HTERT RPE-1 (cell line): ENCODE results near the gene LITAFD.
"Not testable (repeated sequence)": the region's sequence is repeated elsewhere in the genome, so short reads cannot be mapped to it uniquely, and the experiment has no call there.

Experiments used
- in situ Hi-C: fragments of 300-500 bp; cut with MboI; formaldehyde crosslinking; loops from 4 replicates; pipeline ENCODE4 v1.14.3; 2020; ENCODE audit warnings: low sequenced_read_pairs

Gene LITAFD

GRCh38 chr16:8882041-8882617, at the start of gene LITAFD:
Gene LITAFD (plus strand): TSS chr16:8882351. CDS start chr16:8884356, 2,005 bp downstream.
- in situ Hi-C loops, result no loop called here

GRCh38 chr16:8832717-8833105, 49.4 kb upstream of the LITAFD start:
- in situ Hi-C loops, result no loop called here

- in situ Hi-C loops, result not testable (repeated sequence)
Observed at GRCh38 chr16:8836797-8837196, 45.4 kb upstream of the LITAFD start.

- in situ Hi-C loops, result not testable (repeated sequence)
Observed at GRCh38 chr16:8837594-8837993, 44.6 kb upstream of the LITAFD start.

- in situ Hi-C loops, result not testable (repeated sequence)
Observed at GRCh38 chr16:8842016-8842415, 40.1 kb upstream of the LITAFD start.

GRCh38 chr16:8843296-8843695, 38.9 kb upstream of the LITAFD start:
- in situ Hi-C loops, result not testable (repeated sequence)

GRCh38 chr16:8845699-8846298, 36.4 kb upstream of the LITAFD start:
- in situ Hi-C loops, result no loop called here

GRCh38 chr16:8846401-8846932, 35.7 kb upstream of the LITAFD start:
- in situ Hi-C loops, result no loop called here

GRCh38 chr16:8847145-8847544, 35.0 kb upstream of the LITAFD start:
- in situ Hi-C loops, result no loop called here

- in situ Hi-C loops, result no loop called here
Observed at GRCh38 chr16:8847623-8848022, 34.5 kb upstream of the LITAFD start.

- in situ Hi-C loops, result no loop called here
Observed at GRCh38 chr16:8848231-8848938, 33.8 kb upstream of the LITAFD start.

GRCh38 chr16:8848939-8849391, 33.2 kb upstream of the LITAFD start:
- in situ Hi-C loops, result no loop called here

GRCh38 chr16:8849411-8850011, 32.6 kb upstream of the LITAFD start:
- in situ Hi-C loops, result no loop called here

GRCh38 chr16:8850279-8850885, 31.8 kb upstream of the LITAFD start:
- in situ Hi-C loops, result no loop called here

- in situ Hi-C loops, result no loop called here
Observed at GRCh38 chr16:8851761-8852403, 30.3 kb upstream of the LITAFD start.

GRCh38 chr16:8852534-8852933, 29.6 kb upstream of the LITAFD start:
- in situ Hi-C loops, result no loop called here

GRCh38 chr16:8853150-8853549, 29.0 kb upstream of the LITAFD start:
- in situ Hi-C loops, result no loop called here

GRCh38 chr16:8853611-8854010, 28.5 kb upstream of the LITAFD start:
- in situ Hi-C loops, result no loop called here

- in situ Hi-C loops, result no loop called here
Observed at GRCh38 chr16:8854298-8854948, 27.7 kb upstream of the LITAFD start.
